Fibroblast of lung (primary cell): ENCODE data around the gene MRPS12. TPM values are rescaled to one million over a fixed set of nuclear protein-coding genes. Genes with fewer than 3 reads are reported as not detected.

ENCODE experiments used
- DNase-seq, 2 donors: peaks; one replicate each; pipeline versions ENCODE4 v3.0.0 to v3.0.0-alpha.2; 2010; ENCODE audit warnings: low read depth in 2 of 2
- H2AFZ ChIP-seq: 2 replicates; pipeline ENCODE4 v1.5.1; 2012; ENCODE audit warnings: low read length, control low read depth, inconsistent platforms
- H3K27ac ChIP-seq: 2 replicates; pipeline ENCODE4 v1.5.1; 2011; ENCODE audit warnings: low read length, control low read depth; ENCODE audit not compliant: insufficient read depth
- H3K27me3 ChIP-seq: 2 replicates; pipeline ENCODE4 v1.5.1; 2011; ENCODE audit warnings: mild to moderate bottlenecking, low read length; ENCODE audit not compliant: control insufficient read depth, insufficient read depth
- H3K36me3 ChIP-seq: 2 replicates; pipeline ENCODE4 v1.5.1; 2011; ENCODE audit warnings: low read length; ENCODE audit not compliant: control insufficient read depth, insufficient read depth
- H3K4me1 ChIP-seq: 2 replicates; pipeline ENCODE4 v1.5.1; 2011; ENCODE audit warnings: low read length; ENCODE audit not compliant: control insufficient read depth, insufficient read depth; ENCODE audit errors: extremely low read depth
- H3K4me2 ChIP-seq: 2 replicates; pipeline ENCODE4 v1.5.1; 2011; ENCODE audit warnings: low read length, control low read depth; ENCODE audit not compliant: insufficient read depth; ENCODE audit errors: extremely low read depth
- H3K4me3 ChIP-seq, 4 experiments: fragments of 200-600 bp in 1 of 4; sonication (generic) in 1 of 4; replicated peaks in 1 of 4; 2 replicates each; pipeline ENCODE4 v1.5.1; 2011 to 2016; ENCODE audit warnings: low read length in 4 of 4, low read depth in 3 of 4, mild to moderate bottlenecking in 3 of 4, control low read depth in 2 of 4, inconsistent platforms in 1 of 4, mixed read lengths in 1 of 4; ENCODE audit not compliant: insufficient read depth in 1 of 4; ENCODE audit errors: control extremely low read depth in 1 of 4
- H3K79me2 ChIP-seq: 2 replicates; pipeline ENCODE4 v1.5.1; 2012; ENCODE audit warnings: mild to moderate bottlenecking, low read length, inconsistent platforms; ENCODE audit not compliant: control insufficient read depth, insufficient read depth
- H3K9ac ChIP-seq: 2 replicates; pipeline ENCODE4 v1.5.1; 2011; ENCODE audit warnings: mild to moderate bottlenecking, low read length, control low read depth; ENCODE audit not compliant: insufficient read depth
- H3K9me3 ChIP-seq: 2 replicates; pipeline ENCODE4 v1.5.1; 2012; ENCODE audit warnings: low read depth, low read length; ENCODE audit not compliant: control insufficient read depth, insufficient read depth
- H4K20me1 ChIP-seq: 2 replicates; pipeline ENCODE4 v1.5.1; 2011; ENCODE audit warnings: low read length; ENCODE audit not compliant: control insufficient read depth, insufficient read depth; ENCODE audit errors: extremely low read depth
- EZH2 ChIP-seq: IDR thresholded peaks from 2 replicates; pipeline ENCODE4 v1.5.1; 2012; ENCODE audit warnings: low read length, control low read depth, mild to moderate bottlenecking; ENCODE audit errors: missing control alignments
- polyA plus RNA-seq, 2 donors: library from polyadenylated mRNA; depleted of rRNA in 1 of 2; stranded (reverse) in 1 of 2; unstranded in 1 of 2; fragments of >200 nt; gene quantifications; 2 replicates each; pipeline ENCODE4 v1.2.1, GENCODE V29; 2011 to 2012; ENCODE audit warnings: missing spikeins in 1 of 2
- total RNA-seq: library from RNA; depleted of rRNA; stranded (reverse); fragments of >200 nt; gene quantifications from 2 replicates; pipeline ENCODE4 v1.2.1, GENCODE V29; 2014
- TF ChIP-seq, protein P1 (sequence below), 2 donors: IDR thresholded peaks in 1 of 2; conservative IDR thresholded peaks in 1 of 2; 1 replicate in 1 of 2; 2 replicates in 1 of 2; pipeline ENCODE4 v1.5.1; 2011 to 2012; ENCODE audit warnings: low read length in 2 of 2, control low read depth in 1 of 2, inconsistent platforms in 1 of 2, low read depth in 1 of 2, mild to moderate bottlenecking in 1 of 2

The MRPS12 gene
- total and polyA plus RNA-seq, 2 donors (not counting 1 experiment from before 2014, with no cell fraction given) = 14.7 to 21.8 TPM

GRCh38 chr19:38978326-38978689 lies 47.6 kb downstream of the MRPS12 start:
- H3K27ac ChIP-seq = no peak overlapping the region
- H3K79me2 ChIP-seq = no peaks in the 10 kb centered on the region
- no peaks in the 10 kb centered on the region for H3K27me3 ChIP-seq
- H3K4me3 ChIP-seq = no peak overlapping the region
- no peak overlapping the region for H2AFZ ChIP-seq
- no peak overlapping the region for H3K9ac ChIP-seq
- no peaks in the 10 kb centered on the region for H3K9me3 ChIP-seq
- TF ChIP-seq, protein P1, sequence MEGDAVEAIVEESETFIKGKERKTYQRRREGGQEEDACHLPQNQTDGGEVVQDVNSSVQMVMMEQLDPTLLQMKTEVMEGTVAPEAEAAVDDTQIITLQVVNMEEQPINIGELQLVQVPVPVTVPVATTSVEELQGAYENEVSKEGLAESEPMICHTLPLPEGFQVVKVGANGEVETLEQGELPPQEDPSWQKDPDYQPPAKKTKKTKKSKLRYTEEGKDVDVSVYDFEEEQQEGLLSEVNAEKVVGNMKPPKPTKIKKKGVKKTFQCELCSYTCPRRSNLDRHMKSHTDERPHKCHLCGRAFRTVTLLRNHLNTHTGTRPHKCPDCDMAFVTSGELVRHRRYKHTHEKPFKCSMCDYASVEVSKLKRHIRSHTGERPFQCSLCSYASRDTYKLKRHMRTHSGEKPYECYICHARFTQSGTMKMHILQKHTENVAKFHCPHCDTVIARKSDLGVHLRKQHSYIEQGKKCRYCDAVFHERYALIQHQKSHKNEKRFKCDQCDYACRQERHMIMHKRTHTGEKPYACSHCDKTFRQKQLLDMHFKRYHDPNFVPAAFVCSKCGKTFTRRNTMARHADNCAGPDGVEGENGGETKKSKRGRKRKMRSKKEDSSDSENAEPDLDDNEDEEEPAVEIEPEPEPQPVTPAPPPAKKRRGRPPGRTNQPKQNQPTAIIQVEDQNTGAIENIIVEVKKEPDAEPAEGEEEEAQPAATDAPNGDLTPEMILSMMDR (conservative IDR thresholded peaks at IDR 0.05 in 1 of 2, IDR thresholded peaks at IDR 0.05 in 1 of 2; ENCODE audit: low read depth in 1 of 2, low read length in 2 of 2) = no peak
- no peak for TF ChIP-seq EZH2
- H4K20me1 ChIP-seq = no peaks in the 10 kb centered on the region
- no peaks in the 10 kb centered on the region for H3K36me3 ChIP-seq
- no peak for DNase-seq
- no peak overlapping the region for H3K4me2 ChIP-seq
- H3K4me1 ChIP-seq = peaks cover 6% of the 10 kb centered on the region

- no peak overlapping the region for H3K9ac ChIP-seq
- no peak overlapping the region for H2AFZ ChIP-seq
These were observed 49.1 kb downstream of the MRPS12 start for GRCh38 chr19:38979812-38980211.

GRCh38 chr19:38980583-38981374 lies 50.0 kb downstream of the MRPS12 start:
- H3K4me1 ChIP-seq = peaks cover 6% of the 10 kb centered on the region
- no peak for DNase-seq
- TF ChIP-seq, protein P1 (conservative IDR thresholded peaks at IDR 0.05 in 1 of 2, IDR thresholded peaks at IDR 0.05 in 1 of 2; ENCODE audit: low read depth in 1 of 2, low read length in 2 of 2) = no peak
- no peak for TF ChIP-seq EZH2

More at GRCh38 chr19:38979812-38980211, 49.1 kb downstream of the MRPS12 start:
- Histone ChIP-seq H3K4me1 (peaks cover 6% of the 10 kb centered on the region), H3K9me3 (no peaks in the 10 kb centered on the region), H3K4me2 (no peak overlapping the region), H3K36me3 (no peaks in the 10 kb centered on the region), H3K4me3 (no peak overlapping the region), H3K27ac (no peak overlapping the region), H3K27me3 (no peaks in the 10 kb centered on the region), H3K79me2 (no peaks in the 10 kb centered on the region), H4K20me1 (no peaks in the 10 kb centered on the region)
- DNase-seq = no peak
- TF ChIP-seq, protein P1 (conservative IDR thresholded peaks at IDR 0.05 in 1 of 2, IDR thresholded peaks at IDR 0.05 in 1 of 2; ENCODE audit: low read depth in 1 of 2, low read length in 2 of 2) = no peak
- TF ChIP-seq EZH2 = no peak

More at GRCh38 chr19:38980583-38981374, 50.0 kb downstream of the MRPS12 start:
- Histone ChIP-seq H3K4me3 (no peak overlapping the region), H4K20me1 (no peaks in the 10 kb centered on the region), H3K9me3 (no peaks in the 10 kb centered on the region), H3K9ac (no peak overlapping the region), H3K36me3 (no peaks in the 10 kb centered on the region), H3K79me2 (no peaks in the 10 kb centered on the region), H3K27ac (no peak overlapping the region), H3K27me3 (no peaks in the 10 kb centered on the region), H3K4me2 (no peak overlapping the region), H2AFZ (no peak overlapping the region)

Other genes starting within 250 kb of the MRPS12 start
- gene CAPN12, start 186.5 kb upstream of the MRPS12 start, total RNA-seq = 0.26 and 0.50 TPM in 2 replicates
- 0.07 and 0.20 TPM in 2 replicates for gene CAPN12, start 186.5 kb upstream of the MRPS12 start, polyA plus RNA-seq
- not detected in 2 replicates for gene LGALS7, start 157.4 kb upstream of the MRPS12 start, total RNA-seq
- gene LGALS7, start 157.4 kb upstream of the MRPS12 start, polyA plus RNA-seq = not detected in 2 replicates
- gene LGALS7B, start 141.7 kb upstream of the MRPS12 start, total RNA-seq = not detected in 2 replicates
- 0.28 TPM in 1 of 2 replicates, not detected in the other for gene LGALS7B, start 141.7 kb upstream of the MRPS12 start, polyA plus RNA-seq
- not detected in 2 replicates for gene LGALS4, start 118.0 kb upstream of the MRPS12 start, total RNA-seq
- not detected in 2 replicates for gene LGALS4, start 118.0 kb upstream of the MRPS12 start, polyA plus RNA-seq
- 41.1 and 46.4 TPM in 2 replicates for gene ECH1, start 99.2 kb upstream of the MRPS12 start, total RNA-seq
- gene ECH1, start 99.2 kb upstream of the MRPS12 start, polyA plus RNA-seq = 37.8 and 40.0 TPM in 2 replicates
- 144 and 184 TPM in 2 replicates for gene HNRNPL, start 81.0 kb upstream of the MRPS12 start, total RNA-seq
- gene HNRNPL, start 81.0 kb upstream of the MRPS12 start, polyA plus RNA-seq = 189 and 275 TPM in 2 replicates
- gene RINL, start 52.7 kb upstream of the MRPS12 start, total RNA-seq = 2.6 and 3.5 TPM in 2 replicates
- gene RINL, start 52.7 kb upstream of the MRPS12 start, polyA plus RNA-seq = 0.59 and 0.86 TPM in 2 replicates
- 50.8 and 51.7 TPM in 2 replicates for gene SIRT2, start 31.3 kb upstream of the MRPS12 start, total RNA-seq
- 38.7 and 45.4 TPM in 2 replicates for gene SIRT2, start 31.3 kb upstream of the MRPS12 start, polyA plus RNA-seq
- 8.2 and 10.9 TPM in 2 replicates for gene NFKBIB, start 31.0 kb upstream of the MRPS12 start, total RNA-seq
- gene NFKBIB, start 31.0 kb upstream of the MRPS12 start, polyA plus RNA-seq = 8.3 and 9.8 TPM in 2 replicates
- gene CCER2, start 18.8 kb upstream of the MRPS12 start, total RNA-seq = not detected in 2 replicates
- gene CCER2, start 18.8 kb upstream of the MRPS12 start, polyA plus RNA-seq = 0.06 TPM in 1 of 2 replicates, not detected in the other
- 5.6 and 10.4 TPM in 2 replicates for gene SARS2, start 181 bp upstream of the MRPS12 start, total RNA-seq
- gene SARS2, start 181 bp upstream of the MRPS12 start, polyA plus RNA-seq = 7.2 and 10.1 TPM in 2 replicates
- 25.8 and 26.7 TPM in 2 replicates for gene FBXO17, start 44.8 kb downstream of the MRPS12 start, total RNA-seq
- 9.8 and 10.2 TPM in 2 replicates for gene FBXO17, start 44.8 kb downstream of the MRPS12 start, polyA plus RNA-seq
- 3.6 and 3.9 TPM in 2 replicates for gene FBXO27, start 101.6 kb downstream of the MRPS12 start, total RNA-seq
- 0.83 and 1.6 TPM in 2 replicates for gene FBXO27, start 101.6 kb downstream of the MRPS12 start, polyA plus RNA-seq
- gene ACP7, start 153.4 kb downstream of the MRPS12 start, total RNA-seq = not detected in 2 replicates
- 0.02 TPM in 1 of 2 replicates, not detected in the other for gene ACP7, start 153.4 kb downstream of the MRPS12 start, polyA plus RNA-seq
- gene PAK4, start 194.8 kb downstream of the MRPS12 start, total RNA-seq = 2.8 and 4.6 TPM in 2 replicates
- gene PAK4, start 194.8 kb downstream of the MRPS12 start, polyA plus RNA-seq = 8.4 and 17.7 TPM in 2 replicates